Ishikawa (cell line): ENCODE data around the gene U2AF2.

Experiments used
- CEBPB ChIP-seq: IDR thresholded peaks from 2 replicates; pipeline ENCODE4 v1.6.1; 2012
- CREB1 ChIP-seq: IDR thresholded peaks from 2 replicates; pipeline ENCODE4 v1.6.1; 2012; ENCODE audit warnings: low read depth
- EGR1 ChIP-seq: IDR thresholded peaks from 2 replicates; pipeline ENCODE4 v1.6.1; 2012
- EP300 ChIP-seq: IDR thresholded peaks from 2 replicates; pipeline ENCODE4 v1.6.1; 2012; ENCODE audit warnings: borderline replicate concordance
- FOXM1 ChIP-seq: IDR thresholded peaks from 2 replicates; pipeline ENCODE4 v1.6.1; 2012; ENCODE audit warnings: low read depth, borderline replicate concordance
- NFIC ChIP-seq: IDR thresholded peaks from 2 replicates; pipeline ENCODE4 v1.6.1; 2012
- RAD21 ChIP-seq: IDR thresholded peaks from 2 replicates; pipeline ENCODE4 v1.6.1; 2012; ENCODE audit warnings: low read depth
- TAF1 ChIP-seq: IDR thresholded peaks from 2 replicates; pipeline ENCODE4 v1.6.1; 2012; ENCODE audit warnings: low read depth, mild to moderate bottlenecking
- TCF12 ChIP-seq: IDR thresholded peaks from 2 replicates; pipeline ENCODE4 v1.6.1; 2012; ENCODE audit warnings: low read depth
- TEAD4 ChIP-seq: IDR thresholded peaks from 2 replicates; pipeline ENCODE4 v1.6.1; 2012
- YY1 ChIP-seq: IDR thresholded peaks from 2 replicates; pipeline ENCODE4 v1.6.1; 2012; ENCODE audit warnings: low read depth
- ZBTB7A ChIP-seq: IDR thresholded peaks from 2 replicates; pipeline ENCODE4 v1.6.1; 2012; ENCODE audit warnings: low read depth
- TF ChIP-seq, protein P1 (sequence below): IDR thresholded peaks from 2 replicates; pipeline ENCODE4 v1.6.1; 2012; ENCODE audit warnings: low read depth, mild to moderate bottlenecking
- TF ChIP-seq, protein P2 (sequence below): IDR thresholded peaks from 2 replicates; pipeline ENCODE4 v1.6.1; 2012
- TF ChIP-seq, protein P3 (sequence below): IDR thresholded peaks from 2 replicates; pipeline ENCODE4 v1.6.1; 2012

Gene U2AF2

DNA sequence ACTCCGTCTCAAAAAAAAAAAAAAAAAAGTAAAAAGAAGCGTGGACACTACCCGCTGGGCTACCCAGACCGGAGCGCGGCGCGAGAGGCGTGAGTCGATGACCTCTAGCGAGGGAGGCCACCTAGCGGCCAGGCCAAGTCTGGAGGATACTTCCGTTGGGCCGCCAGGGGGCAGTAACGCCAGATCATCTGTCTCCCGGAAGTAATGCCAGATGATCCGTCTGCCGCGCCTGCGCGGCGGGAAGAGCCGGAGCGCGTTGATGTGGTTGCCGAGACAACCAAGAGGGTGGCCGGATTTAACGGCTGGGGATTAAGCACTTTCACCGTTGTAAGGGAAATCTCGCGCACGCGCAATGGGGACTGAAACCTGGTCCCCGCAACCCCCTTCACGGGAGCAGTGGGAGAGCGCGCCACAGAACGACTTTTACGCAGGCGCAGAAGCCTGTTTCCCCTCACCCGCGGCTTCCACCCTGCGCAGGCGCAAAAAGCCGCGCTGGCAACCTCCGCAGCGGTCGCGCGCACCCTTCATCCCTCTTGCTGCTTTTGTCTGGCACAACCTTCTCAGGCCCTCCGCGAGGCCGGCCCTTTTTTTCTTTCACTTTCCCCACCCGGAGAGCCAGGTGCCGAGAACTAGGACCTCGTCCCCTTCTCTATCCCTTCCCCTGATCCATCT lies 1.0 kb upstream of the U2AF2 start:
- TF ChIP-seq, protein P1, sequence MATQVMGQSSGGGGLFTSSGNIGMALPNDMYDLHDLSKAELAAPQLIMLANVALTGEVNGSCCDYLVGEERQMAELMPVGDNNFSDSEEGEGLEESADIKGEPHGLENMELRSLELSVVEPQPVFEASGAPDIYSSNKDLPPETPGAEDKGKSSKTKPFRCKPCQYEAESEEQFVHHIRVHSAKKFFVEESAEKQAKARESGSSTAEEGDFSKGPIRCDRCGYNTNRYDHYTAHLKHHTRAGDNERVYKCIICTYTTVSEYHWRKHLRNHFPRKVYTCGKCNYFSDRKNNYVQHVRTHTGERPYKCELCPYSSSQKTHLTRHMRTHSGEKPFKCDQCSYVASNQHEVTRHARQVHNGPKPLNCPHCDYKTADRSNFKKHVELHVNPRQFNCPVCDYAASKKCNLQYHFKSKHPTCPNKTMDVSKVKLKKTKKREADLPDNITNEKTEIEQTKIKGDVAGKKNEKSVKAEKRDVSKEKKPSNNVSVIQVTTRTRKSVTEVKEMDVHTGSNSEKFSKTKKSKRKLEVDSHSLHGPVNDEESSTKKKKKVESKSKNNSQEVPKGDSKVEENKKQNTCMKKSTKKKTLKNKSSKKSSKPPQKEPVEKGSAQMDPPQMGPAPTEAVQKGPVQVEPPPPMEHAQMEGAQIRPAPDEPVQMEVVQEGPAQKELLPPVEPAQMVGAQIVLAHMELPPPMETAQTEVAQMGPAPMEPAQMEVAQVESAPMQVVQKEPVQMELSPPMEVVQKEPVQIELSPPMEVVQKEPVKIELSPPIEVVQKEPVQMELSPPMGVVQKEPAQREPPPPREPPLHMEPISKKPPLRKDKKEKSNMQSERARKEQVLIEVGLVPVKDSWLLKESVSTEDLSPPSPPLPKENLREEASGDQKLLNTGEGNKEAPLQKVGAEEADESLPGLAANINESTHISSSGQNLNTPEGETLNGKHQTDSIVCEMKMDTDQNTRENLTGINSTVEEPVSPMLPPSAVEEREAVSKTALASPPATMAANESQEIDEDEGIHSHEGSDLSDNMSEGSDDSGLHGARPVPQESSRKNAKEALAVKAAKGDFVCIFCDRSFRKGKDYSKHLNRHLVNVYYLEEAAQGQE: no peak
- TF ChIP-seq EP300 (peak; percentile 27; the same call in 1 of the 2 replicates), CREB1 (no peak), RAD21 (peak; percentile 65; the same call in 1 of the 2 replicates), FOXM1 (peak; percentile 32; the same call in 1 of the 2 replicates), ZBTB7A (no peak), EGR1 (0 out of 2 replicates have a peak, but pooled peaks have one; percentile 21), NFIC (0 out of 2 replicates have a peak, but pooled peaks have one; percentile 15), TAF1 (no peak; the same call in 1 of the 2 replicates), TCF12 (no peak; the same call in none of the 2 replicates), CEBPB (no peak), YY1 (peak; percentile 63; the same call in 1 of the 2 replicates), TEAD4 (no peak)
- TF ChIP-seq, protein P2, sequence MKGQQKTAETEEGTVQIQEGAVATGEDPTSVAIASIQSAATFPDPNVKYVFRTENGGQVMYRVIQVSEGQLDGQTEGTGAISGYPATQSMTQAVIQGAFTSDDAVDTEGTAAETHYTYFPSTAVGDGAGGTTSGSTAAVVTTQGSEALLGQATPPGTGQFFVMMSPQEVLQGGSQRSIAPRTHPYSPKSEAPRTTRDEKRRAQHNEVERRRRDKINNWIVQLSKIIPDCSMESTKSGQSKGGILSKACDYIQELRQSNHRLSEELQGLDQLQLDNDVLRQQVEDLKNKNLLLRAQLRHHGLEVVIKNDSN: no peak
- TF ChIP-seq, protein P3, sequence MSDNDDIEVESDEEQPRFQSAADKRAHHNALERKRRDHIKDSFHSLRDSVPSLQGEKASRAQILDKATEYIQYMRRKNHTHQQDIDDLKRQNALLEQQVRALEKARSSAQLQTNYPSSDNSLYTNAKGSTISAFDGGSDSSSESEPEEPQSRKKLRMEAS: peak; percentile 82

DNA sequence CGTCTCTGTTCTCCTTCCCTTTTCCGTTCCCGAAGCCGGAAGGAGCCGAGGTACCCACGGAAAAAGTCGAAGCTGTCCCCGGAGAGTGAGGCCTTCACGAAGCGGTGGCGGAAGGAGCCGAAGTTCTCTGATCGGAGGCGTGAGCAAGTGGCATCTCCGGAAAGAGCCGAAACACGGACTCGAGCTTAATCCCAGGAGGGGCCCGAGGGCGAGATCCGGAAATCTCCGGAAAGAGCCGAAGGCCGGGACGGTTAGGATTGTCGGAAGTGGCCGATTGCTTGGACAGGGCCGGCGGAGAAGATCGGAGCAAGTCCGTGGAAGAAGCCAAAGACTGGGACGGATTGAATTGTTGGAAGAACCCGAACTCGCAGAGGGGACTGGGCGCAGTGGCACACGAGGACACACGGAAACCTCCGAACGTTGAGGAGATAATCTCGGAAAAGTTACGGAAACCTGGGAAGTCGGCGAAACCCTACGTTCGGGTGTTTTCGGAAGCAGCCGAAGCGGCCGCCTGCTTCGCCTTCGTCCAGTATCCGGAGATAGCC lies 440 bp upstream of the U2AF2 start:
- TF ChIP-seq, protein P1: no peak
- TF ChIP-seq TCF12 (no peak), RAD21 (no peak), CREB1 (no peak), FOXM1 (no peak), TAF1 (0 out of 2 replicates have a peak, but pooled peaks have one; percentile 40), CEBPB (no peak)
- TF ChIP-seq, protein P3: no peak

DNA sequence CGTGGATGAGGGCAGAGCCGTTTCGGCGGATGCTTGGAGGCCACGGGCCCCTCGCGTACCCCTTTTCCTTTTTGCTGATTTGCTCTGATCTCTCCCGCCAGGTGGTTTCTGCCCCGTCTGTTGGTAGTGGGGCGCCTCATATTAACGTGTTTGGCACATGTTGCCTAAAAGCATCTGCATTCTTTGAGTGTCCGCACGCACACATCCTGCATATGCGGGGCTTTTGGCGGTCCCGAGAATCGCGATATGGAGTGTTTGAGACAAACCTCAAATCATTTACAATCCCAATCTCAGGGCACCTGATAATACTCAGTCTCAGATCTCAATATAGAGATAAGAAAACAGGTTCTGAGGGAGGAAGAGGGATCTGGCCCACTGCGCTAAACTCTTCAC lies 809 bp downstream of the U2AF2 start:
- TF ChIP-seq, protein P1: no peak
- TF ChIP-seq CREB1 (no peak), TEAD4 (no peak), TAF1 (no peak), EP300 (no peak), EGR1 (no peak), RAD21 (no peak), NFIC (no peak), ZBTB7A (no peak), CEBPB (no peak), FOXM1 (no peak), YY1 (no peak), TCF12 (no peak)
- TF ChIP-seq, protein P2: no peak
- TF ChIP-seq, protein P3: no peak; the same call in 1 of the 2 replicates
